GM19240 (cell line): ENCODE measurements around the gene WDR41.
"Not testable (repeated sequence)": the region's sequence is repeated elsewhere in the genome, so short reads cannot be mapped to it uniquely, and the experiment has no call there.

ENCODE experiments used
- DNase-seq: peaks from one replicate; pipeline ENCODE4 v3.0.0; 2011; ENCODE audit warnings: low spot score; ENCODE audit not compliant: insufficient read length

Gene WDR41, protein sequence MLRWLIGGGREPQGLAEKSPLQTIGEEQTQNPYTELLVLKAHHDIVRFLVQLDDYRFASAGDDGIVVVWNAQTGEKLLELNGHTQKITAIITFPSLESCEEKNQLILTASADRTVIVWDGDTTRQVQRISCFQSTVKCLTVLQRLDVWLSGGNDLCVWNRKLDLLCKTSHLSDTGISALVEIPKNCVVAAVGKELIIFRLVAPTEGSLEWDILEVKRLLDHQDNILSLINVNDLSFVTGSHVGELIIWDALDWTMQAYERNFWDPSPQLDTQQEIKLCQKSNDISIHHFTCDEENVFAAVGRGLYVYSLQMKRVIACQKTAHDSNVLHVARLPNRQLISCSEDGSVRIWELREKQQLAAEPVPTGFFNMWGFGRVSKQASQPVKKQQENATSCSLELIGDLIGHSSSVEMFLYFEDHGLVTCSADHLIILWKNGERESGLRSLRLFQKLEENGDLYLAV

DNA sequence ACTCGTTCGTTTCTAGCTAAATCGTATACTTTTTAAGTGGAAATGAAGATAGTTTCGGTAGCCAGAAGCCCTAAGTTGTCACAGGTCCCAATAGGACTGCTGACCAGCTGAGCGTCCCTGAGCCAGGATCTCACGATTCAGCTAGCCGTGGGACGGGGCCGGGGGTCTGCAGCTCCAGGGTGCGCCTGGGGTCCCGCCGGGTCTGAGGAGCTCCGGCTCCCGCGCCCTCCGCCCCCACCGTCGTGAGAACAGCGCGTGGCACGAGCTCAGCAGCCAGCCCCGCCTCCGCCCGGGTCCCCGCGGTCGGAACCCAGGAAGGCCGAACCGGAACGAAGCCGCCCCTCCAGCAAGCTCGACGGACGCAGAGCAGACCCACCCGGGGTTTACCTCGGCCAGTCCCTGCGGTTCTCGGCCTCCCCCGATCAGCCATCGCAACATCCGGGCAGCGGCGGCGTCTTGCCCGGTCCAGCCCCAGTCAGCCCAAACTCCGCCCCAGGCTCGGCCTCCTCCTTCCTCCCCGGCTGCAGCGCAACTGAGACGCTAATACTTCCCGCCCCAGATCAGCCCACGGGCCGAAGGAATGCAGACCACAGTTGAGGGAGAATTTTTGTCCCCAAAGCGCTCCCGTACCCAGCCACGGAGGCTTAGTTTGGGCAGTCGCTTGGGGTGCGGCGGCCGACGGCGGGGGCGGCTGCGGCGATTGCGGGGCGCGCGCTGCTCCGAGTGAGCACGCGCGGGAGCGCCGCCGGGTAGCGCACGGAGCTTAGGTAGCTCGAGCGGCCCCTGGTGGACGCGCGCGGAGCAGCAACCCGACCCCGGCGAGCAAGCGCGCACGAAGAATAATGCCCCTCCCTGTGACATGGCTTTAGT is at the start of gene WDR41:
Gene WDR41 (minus strand): TSS at position 534 of the 870 bp plus-strand sequence. CDS start 96 bp downstream, at position 438.
- DNase-seq: peak; percentile 67

DNA sequence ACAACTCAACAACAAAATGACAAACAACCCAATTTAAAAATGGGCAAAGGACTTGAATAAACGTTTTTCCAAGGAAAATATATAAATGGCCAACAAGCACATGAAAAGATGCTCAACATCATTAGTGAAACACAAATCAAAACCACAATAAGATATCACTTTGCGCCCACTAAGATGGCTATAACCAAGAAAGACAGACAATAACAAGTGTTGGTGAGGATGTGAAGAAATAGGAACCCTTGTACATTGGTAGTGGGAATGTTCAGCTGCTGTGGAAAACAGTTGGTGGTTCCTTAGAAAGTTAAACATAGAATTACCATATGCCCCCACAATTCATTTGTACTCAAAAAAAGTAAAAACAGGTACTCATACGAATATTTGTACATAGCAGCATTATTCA is 39.2 kb upstream of the WDR41 start:
- DNase-seq: no peak

- DNase-seq: no peak
Measured at GRCh38 chr5:77518304-77518703, 26.2 kb upstream of the WDR41 start.

DNA sequence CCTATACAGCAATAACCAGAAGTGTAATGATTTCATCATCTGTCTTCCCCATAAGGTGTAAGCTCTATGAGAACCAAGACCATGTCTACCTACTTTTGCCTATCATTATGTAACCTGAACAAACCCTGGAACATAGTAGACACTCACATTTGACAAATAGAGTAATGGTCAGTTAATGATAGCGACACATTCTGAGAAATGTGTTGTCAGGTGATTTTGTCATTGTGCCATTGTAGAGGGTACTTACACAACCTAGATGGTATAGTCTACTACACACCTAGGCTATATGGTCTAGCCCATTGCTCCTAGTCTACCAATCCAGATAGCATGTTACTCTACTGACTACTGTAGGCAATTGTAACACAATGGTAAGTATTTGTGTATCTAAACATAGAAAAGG is 22.3 kb upstream of the WDR41 start:
- DNase-seq: no peak

DNA sequence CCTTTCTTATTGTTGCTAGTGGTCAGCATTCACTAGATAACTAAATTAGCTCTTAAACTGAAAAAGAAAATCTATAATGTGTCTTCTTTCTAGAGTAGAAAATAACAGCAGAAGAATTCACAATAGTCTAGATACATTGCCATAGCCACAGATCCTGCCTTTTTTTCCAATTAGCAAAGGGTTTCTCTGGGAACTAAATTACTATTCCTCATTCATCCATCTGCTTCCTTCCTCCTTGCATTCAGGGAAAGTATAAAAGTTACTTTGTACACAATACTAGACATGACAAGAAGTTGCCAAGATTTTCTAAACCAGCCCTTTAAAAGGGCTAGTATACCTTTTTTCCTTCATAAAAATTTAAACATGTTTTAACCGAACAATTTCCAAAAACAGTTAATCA is 21.2 kb upstream of the WDR41 start:
- DNase-seq: no peak

GRCh38 chr5:77501132-77501531 is 9.0 kb upstream of the WDR41 start:
- not testable (repeated sequence) for DNase-seq

- DNase-seq: no peak
Measured at GRCh38 chr5:77499973-77500372, 7.9 kb upstream of the WDR41 start.

GRCh38 chr5:77499441-77499840 is 7.3 kb upstream of the WDR41 start:
- no peak for DNase-seq

- no peak for DNase-seq
Measured at GRCh38 chr5:77498952-77499351, 6.8 kb upstream of the WDR41 start.

- no peak for DNase-seq
Measured at GRCh38 chr5:77494935-77495334, 2.8 kb upstream of the WDR41 start.

DNA sequence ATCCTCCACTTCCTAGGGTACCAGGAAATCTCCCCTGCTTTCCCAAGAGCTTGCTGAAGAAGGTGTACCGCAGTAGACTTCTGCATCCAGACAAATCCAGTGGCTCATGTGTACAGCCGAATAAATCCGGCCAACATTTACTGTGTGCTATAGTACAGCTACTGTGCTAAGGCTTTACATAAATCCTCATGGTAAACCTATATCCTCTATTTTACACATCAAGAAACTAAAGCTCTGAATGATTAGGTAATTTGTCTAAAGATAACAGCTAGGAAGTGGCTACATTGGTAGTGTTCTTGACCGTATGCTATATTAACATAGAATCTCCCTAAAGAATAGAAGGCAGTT is 511 bp upstream of the WDR41 start:
- no peak for DNase-seq

- not testable (repeated sequence) for DNase-seq
Measured at GRCh38 chr5:77490741-77491344, 1.3 kb downstream of the WDR41 start.

- DNase-seq: no peak
Measured at GRCh38 chr5:77486344-77486962, 5.7 kb downstream of the WDR41 start.

DNA sequence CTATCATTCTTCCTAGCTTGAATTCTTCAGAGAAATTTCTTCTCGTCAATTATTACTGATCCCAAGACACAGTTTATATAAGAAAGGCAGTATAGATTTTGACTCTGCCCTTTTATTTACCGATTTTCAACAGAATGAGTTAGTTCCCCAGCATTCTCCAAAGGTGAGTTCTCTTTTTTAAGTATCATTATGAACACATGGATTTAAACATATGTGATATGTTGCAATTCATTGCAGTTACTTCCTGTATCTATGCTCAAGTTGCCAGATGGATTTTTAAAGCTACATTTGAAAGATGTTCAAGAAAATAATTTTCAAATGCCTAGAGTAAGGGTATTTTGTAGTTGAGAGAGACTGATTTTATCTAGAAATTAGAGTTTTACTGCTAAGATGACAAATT is 8.4 kb downstream of the WDR41 start:
- no peak for DNase-seq

- not testable (repeated sequence) for DNase-seq
Measured at GRCh38 chr5:77475041-77475440, 17.1 kb downstream of the WDR41 start.

DNA sequence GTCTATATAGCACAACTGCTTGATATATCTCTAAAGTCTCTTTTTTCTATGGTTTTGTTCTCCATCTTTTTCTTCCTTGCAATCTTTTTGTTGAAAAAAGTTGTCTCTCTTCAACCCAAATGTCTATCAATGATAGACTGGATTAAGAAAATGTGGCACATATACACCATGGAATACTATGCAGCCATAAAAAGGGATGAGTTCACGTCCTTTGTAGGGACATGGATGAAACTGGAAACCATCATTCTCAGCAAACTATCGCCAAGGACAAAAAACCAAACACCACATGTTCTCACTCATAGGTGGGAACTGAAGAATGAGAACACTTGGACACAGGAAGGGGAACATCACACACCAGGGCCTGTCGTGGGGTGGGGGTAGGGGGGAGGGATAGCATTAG is 23.2 kb downstream of the WDR41 start:
- DNase-seq: not testable (repeated sequence)

- DNase-seq: no peak
Measured at GRCh38 chr5:77463905-77464304, 28.2 kb downstream of the WDR41 start.

DNA sequence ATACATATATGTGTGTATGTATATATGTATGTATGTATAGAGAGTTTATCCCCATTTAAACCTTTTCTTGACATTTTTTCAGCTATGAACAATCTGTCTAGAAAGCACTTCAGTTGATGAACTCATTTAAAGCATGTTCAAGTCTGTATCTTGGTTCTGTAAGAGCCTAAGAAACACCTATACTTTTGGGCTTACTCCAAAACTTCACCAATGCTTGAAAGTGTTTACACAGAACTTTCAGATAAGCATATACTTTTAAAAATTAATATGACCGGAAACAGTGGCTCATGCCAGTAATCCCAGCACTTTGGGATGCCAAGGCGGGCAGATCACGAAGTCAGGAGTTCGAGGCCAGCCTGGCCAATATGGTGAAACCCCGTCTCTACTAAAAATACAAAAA is 30.8 kb downstream of the WDR41 start:
- no peak for DNase-seq

- no peak for DNase-seq
Measured at GRCh38 chr5:77454123-77454522, 38.0 kb downstream of the WDR41 start.

DNA sequence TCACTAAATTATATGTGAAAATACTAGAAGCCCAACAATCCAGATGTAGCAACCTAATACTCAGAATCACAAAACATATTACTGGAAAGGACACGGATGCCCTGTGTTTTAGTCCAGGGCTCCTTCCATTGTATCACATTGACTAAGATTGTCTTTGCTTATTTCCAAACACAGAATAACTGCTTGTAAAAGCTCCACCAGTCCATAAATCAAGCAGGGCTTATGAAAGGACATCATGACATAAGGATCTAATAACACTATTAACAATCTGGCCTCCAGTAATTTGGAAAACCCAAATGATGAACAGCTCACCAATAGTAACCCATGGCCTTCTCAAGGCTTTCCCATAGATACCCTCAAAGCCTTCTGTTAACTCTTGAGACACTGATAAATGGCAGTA is 39.8 kb downstream of the WDR41 start:
- DNase-seq: no peak

DNA sequence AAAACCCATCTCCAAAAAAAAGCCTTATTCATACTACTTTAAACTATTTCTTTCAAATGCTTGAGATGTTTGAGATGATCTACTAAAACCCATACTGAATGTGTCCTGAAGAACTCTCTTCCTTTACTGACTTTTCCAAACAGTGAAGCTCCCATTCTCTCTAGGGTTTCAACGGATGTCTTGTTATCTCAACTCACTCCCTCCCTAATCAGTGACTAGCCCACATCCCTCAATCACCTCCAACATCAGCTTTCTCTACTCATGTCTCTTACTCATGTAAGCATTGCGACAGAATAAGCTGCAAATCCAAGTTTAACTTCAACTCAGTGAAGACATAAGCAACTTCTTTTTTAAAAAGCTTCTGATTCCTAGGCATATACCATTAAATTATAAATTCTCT is 42.1 kb downstream of the WDR41 start:
- no peak for DNase-seq

DNA sequence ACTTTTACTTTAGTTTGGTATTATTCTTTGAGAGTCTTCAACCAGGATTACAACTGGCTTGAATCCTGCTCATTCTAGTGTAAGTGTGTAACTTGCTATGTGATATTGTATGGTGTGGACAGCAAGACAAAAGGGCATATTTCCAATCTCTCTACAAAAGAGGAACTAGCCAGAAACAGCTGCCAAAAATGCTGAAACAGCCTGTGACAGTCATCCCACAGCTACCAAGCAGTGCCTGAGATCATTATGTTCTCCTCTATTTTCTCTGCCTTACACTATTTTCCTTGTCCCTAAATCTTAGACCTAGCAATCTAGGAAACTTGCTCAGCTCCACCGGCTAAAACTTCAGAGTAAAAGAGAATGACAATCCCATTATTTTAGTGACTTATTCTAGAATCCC is 42.8 kb downstream of the WDR41 start:
- DNase-seq: no peak
